Fibroblast of skin of left biceps (primary cell): ENCODE measurements around the gene IMPG1.
A peak's percentile ranks its signal among the peaks of the same experiment; 100 is the strongest.

Experiments used
- DNase-seq, 2 experiments: peaks; one replicate each; pipeline ENCODE4 v3.0.0-alpha.2; 2013; ENCODE audit warnings: low read depth in 2 of 2

IMPG1 gene

GRCh38 chr6:75893776-75894152 lies 178.7 kb downstream of the IMPG1 start:
- no peak for DNase-seq

GRCh38 chr6:75893058-75893775 lies 179.2 kb downstream of the IMPG1 start:
- DNase-seq: peak; percentile 51 to 60

GRCh38 chr6:75892384-75892783 lies 180.1 kb downstream of the IMPG1 start:
- no peak for DNase-seq

- no peak for DNase-seq
Observed at GRCh38 chr6:75884822-75885221, 187.6 kb downstream of the IMPG1 start.

- peak; percentile 19 to 20 for DNase-seq
Observed at GRCh38 chr6:75882734-75883133, 189.7 kb downstream of the IMPG1 start.

GRCh38 chr6:75880305-75880704 lies 192.2 kb downstream of the IMPG1 start:
- DNase-seq: no peak

- DNase-seq: no peak
Observed at GRCh38 chr6:75876152-75876551, 196.3 kb downstream of the IMPG1 start.

GRCh38 chr6:75874224-75874623 lies 198.2 kb downstream of the IMPG1 start:
- DNase-seq: no peak
